Ovary (tissue), 3 donors: Measurements from ENCODE around the gene MMP14.

Experiments used
- CTCF ChIP-seq, 3 donors: fragments of 450-650 bp in 2 of 3; fragments of 200-600 bp in 1 of 3; IDR thresholded peaks; one replicate each; pipeline versions ENCODE4 v1.5.1 to v1.8.0; 2016 to 2022; ENCODE audit warnings: antibody characterized with exemption in 3 of 3, mild to moderate bottlenecking in 1 of 3
- POLR2A ChIP-seq: fragments of 450-650 bp; IDR thresholded peaks from one replicate; pipeline ENCODE4 v1.6.1; 2017; ENCODE audit warnings: antibody characterized with exemption, mild to moderate bottlenecking, moderate library complexity
- donor health status: DM: no; HTN: no; CAD: no.

- TF ChIP-seq CTCF (IDR thresholded peaks at IDR 0.05), result no peak
- TF ChIP-seq POLR2A, result no peak
These were observed 33.3 kb upstream of the MMP14 start for GRCh38 chr14:22802860-22803686.
